GM18907 (cell line): ENCODE results near the gene ETDB.
"Not testable (repeated sequence)": the region's sequence is repeated elsewhere in the genome, so short reads cannot be mapped to it uniquely, and the experiment has no call there.

Source experiments
- ATAC-seq: cut with Tn5 transposase; IDR thresholded peaks from one replicate; pipeline ENCODE4 v1.9.1; 2021; ENCODE audit warnings: mild to moderate bottlenecking, moderate library complexity; ENCODE audit not compliant: unreplicated experiment

ETDB gene

DNA sequence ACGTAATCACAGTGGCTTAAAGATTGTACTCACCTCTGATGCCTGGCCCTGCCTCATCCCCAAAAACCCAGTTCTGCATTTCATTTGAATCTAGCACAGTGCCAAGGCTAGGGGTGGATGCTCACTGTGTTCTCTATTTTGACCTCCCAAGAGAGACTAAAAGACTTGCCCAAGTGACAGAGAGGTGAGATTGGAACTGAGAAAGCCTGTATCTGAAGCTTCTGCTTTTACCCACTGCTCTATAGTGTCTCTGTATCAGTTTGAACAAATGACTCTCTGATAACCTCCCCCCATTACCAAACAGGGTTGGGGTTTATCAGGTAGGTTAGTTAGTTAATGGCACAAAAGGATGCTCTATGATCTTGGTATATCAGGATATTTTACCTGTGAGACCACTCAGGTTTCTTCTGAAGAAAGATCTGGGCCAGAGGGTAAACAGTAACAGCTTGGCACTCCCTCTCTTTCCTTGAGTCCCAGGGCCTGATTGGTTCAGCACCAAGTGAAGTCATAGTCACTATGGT, at the start of gene ETDB:
TSS of gene ETDB (minus strand) at position 471 of the 521 bp plus-strand sequence. CDS start 1,265 bp downstream, outside the sequence.
- not testable (repeated sequence) for ATAC-seq

DNA sequence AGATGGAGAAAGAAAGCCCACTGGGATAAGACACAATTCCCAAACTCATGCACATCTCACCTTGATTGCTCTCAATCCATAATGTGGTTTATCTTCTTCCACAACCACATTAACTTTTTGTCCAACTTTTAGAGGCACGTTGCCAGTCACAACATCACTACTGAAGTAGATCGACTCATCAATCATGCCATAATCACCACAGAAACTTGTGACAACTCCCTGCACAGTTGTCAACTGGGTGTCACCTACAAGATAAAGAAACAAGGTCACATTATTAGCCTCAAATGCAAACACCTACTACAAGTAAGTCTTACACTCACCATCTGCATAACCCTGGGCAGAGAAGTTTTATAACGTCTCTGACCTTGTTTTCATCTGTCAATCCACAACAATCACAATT, 49.2 kb upstream of the ETDB start:
- not testable (repeated sequence) for ATAC-seq

- no peak for ATAC-seq
Observed at GRCh38 chrX:135168486-135168885, 48.2 kb upstream of the ETDB start.

GRCh38 chrX:135154688-135155087, 34.4 kb upstream of the ETDB start:
- ATAC-seq: not testable (repeated sequence)

DNA sequence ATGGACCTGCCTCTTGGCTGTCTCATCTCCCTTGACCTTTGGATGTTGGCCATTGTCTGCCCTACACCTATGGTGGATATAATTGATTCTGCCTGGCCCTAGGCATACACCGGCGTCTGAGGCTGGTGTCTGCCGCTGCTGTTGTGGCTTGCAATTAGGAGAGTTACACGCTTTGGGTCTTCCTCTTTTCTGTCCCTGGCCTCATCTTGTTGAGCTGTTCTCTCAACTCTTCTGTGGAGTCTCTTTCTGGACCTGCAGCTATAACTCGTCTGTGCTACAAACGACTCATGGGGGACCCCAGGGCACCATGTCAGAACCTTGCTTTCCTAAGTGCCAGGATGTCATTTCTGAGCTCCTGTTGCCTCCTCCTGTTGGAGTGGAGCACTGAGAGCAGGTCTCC, 5.8 kb upstream of the ETDB start:
- ATAC-seq: not testable (repeated sequence)

GRCh38 chrX:135116064-135116463, 4.3 kb downstream of the ETDB start:
- not testable (repeated sequence) for ATAC-seq

GRCh38 chrX:135114392-135114791, 5.9 kb downstream of the ETDB start:
- ATAC-seq: peak; percentile 96

GRCh38 chrX:135112743-135113142, 7.6 kb downstream of the ETDB start:
- peak; percentile 2 for ATAC-seq

GRCh38 chrX:135112096-135112729, 8.1 kb downstream of the ETDB start:
- peak; percentile 39 for ATAC-seq

DNA sequence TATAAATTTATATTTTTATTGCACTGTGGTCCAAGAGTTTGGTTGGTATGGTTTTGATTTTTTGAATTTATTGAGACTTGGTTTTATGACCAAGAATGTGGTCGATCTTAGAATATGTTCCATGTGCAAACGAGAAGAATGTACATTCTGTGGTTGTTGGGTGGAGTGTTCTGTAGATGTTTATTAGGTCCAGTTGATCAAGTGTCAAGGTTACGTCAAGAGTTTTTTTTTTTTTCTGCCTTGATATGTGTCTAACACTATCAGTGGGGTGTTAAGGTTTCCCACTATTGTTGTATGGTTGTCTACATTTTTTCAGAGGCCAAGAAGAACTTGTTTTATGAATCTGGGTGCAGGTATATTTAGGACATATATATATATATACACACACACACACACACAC, 10.8 kb downstream of the ETDB start:
- ATAC-seq: no peak

- no peak for ATAC-seq
Observed at GRCh38 chrX:135099493-135099783, 20.9 kb downstream of the ETDB start.

- ATAC-seq: not testable (repeated sequence)
Observed at GRCh38 chrX:135097196-135097744, 23.1 kb downstream of the ETDB start.

GRCh38 chrX:135095715-135096114, 24.6 kb downstream of the ETDB start:
- ATAC-seq: no peak

GRCh38 chrX:135094726-135095125, 25.6 kb downstream of the ETDB start:
- ATAC-seq: no peak

DNA sequence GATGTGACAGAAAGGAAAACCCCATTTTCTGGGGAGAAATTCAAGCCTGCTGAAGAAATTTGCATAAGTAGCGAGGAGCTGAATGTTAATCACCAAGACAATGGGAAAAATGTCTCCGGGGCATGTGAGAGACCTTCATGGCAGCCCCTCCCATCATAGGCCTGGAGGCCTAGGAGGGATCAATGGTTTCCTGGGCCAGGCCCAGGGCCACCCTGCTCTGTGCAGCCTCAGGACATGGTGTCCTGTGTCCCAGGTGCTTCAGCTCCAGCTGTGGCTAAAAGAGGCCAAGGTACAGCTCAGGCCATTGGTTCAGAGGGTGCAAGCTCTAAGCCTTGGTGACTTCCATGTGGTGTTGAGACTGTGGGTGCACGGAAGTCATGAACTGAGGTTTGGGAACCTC, 31.2 kb downstream of the ETDB start:
- no peak for ATAC-seq

- no peak for ATAC-seq
Observed at GRCh38 chrX:135087867-135088266, 32.5 kb downstream of the ETDB start.

GRCh38 chrX:135086197-135086854, 34.0 kb downstream of the ETDB start:
- ATAC-seq: peak; percentile 90

DNA sequence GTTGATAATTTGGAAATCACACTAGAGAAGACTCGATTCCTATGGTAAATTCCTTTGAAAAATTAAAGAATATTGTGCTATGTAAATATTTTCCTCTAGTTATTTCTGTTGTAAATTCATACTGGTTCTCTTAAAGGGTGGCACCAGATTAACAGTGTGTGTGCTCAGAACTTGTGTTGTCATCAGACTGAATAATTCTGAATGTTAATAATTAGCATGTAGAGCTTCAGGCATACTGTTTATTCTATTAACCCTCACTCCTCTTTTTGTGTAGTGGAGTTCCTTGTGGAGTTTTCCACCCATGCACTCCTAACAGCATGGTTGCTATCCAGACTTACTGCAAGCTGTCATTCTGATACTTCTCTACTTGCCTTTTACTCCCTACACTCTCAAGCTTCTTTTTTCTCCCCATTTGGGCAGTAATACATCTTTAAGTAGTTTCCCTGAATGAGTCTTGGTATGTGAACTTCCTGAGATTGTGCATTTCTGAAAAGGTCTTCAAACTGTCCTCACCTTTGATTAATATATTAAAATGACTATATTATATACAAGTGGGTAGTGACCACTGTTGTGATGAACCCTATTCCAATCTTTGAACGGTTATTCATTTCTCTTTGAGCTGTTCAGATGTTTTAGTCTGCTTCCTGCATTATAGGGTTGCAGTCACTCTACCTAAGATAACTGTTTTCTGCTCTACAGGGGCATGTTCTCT, 38.5 kb downstream of the ETDB start:
- no peak for ATAC-seq
